ENCODE data around the gene CTXN3.

CTXN3 gene

DNA sequence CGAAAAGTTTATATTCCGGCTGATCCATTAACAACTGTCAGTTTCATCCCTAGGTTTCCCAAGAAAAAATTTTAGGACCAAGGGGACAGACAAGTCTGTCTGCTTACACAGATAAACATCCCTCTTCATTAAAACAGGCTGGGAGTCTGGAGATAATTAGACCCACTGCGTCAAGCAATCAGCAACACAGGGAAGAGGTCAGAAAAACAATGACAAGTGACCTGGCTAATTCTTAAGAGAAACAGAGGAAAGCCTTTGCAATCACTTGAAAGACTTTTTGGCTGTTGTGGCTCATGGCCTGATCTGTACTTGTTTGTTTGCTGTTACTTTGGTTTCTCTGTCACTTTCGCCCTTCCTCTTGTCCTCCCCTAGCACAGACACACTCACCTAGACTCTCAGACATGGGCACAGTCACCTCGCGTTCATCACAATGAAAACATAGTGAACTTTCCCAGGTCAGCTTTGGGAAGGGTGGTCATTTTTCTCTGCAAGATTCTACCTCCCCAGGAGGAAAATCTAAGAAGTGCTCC lies 51.4 kb downstream of the CTXN3 start:
- no peak for DNase-seq (ENCODE audit: low read depth)

DNA sequence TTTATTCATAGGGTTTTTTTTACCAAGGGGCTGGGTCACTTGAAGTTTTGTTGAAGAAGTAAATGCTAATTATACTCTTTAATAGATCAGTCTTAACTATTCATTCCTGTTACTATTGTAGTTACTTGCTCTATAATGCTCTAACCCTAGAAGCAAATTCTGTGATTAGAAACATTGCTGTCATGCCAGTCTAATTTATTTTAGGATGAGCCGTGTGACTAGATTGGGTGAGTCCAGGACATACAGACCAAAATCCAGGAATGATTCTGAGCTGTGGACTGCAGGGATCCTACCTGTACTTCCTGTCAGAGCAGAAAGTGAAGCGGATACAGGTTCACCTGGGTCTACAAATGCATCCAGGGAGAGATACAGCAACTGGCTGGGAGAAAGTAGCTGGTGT lies 53.6 kb downstream of the CTXN3 start:
- no peak for DNase-seq (ENCODE audit: low read depth)

DNA sequence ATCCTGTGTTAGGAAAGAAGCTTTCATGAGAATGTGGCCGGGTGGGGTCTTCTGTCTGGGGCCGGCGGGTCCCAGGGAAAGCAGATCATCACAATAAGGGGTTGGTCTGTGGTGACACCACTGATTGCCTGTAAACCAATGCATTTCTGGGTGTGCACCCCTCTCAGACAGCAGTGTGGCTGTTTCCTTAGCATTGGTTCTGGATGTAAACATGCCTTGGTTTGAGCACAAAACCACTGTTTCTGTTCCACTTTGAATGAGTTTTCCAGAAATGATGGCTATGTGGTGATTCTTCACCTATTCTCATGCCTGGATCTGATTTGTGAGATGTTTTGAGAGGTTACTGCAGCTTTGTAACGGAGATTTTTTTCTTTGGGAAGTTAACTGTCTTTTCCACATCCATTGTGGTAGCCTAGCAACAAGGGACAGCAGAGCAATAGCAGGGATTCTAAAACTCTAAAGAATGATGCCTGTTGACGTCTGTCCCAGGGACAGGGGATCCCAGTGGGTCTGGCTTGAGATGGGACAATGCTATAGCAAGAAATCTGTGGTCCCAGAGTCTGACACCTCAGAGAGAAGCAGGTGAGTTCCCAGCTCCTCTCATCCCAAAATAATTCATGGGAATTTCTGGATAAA lies 54.2 kb downstream of the CTXN3 start, which contains the start of gene CCDC192:
Gene CCDC192, plus strand, starts transcription at position 466 of the 636 bp plus-strand sequence. Its CDS starts 55 bp downstream, at position 521.
- DNase-seq (ENCODE audit: low read depth) = no peak

DNA sequence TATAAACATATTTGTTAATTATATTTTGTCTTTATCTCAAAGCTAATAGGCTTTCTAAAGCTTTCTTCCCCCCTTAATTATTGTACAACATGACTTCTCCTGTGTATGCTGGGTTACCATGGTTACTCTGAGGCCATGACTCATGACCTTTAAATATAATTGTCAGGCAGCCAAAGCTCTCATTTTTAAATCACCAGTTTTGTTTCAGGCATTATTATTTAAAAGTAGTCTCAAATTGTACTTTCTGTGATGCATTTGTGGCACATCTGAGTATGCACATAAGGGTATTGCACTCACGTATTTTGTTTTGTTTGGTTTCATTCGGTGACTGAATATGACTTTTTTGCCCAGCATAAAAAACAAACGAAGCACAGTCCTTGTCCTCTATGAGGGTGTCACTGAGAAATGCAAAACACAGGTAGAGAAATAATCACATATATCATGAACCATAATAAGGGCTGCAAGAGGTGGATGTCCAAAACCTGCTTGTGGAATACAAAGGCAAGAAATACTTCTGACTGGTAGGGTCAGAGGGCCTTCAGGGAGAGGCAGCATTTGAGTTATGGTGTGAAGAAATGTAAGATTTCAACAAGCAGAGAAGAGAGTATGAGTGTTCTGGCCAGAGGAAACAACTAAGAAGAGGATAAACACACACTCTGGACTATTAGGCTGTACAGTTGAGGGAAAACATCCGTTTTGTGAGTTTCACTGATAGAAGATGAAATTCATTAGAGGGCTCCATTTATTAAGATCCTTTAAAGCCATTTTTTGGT lies 56.4 kb downstream of the CTXN3 start:
- no peak for DNase-seq (ENCODE audit: low read depth)

DNA sequence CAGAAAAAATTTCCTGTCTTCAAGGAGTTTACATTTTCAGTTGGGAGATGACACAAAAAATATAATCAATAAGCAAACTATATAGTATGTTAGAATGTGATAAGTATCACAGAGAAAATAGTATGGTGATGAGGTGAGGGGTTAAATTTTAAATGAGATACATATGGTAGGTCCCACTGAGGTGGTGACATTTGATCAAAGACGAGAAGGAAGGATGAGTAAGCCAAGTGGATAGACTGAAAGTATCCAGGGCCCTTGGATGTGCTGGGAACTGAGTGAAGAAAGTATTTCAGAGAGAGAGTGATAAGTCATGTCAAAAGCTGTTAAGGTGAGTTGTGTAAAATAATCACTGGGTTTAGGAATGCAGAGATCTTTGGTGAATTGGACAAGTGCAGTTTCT lies 57.8 kb downstream of the CTXN3 start:
- DNase-seq (ENCODE audit: low read depth) = no peak

DNA sequence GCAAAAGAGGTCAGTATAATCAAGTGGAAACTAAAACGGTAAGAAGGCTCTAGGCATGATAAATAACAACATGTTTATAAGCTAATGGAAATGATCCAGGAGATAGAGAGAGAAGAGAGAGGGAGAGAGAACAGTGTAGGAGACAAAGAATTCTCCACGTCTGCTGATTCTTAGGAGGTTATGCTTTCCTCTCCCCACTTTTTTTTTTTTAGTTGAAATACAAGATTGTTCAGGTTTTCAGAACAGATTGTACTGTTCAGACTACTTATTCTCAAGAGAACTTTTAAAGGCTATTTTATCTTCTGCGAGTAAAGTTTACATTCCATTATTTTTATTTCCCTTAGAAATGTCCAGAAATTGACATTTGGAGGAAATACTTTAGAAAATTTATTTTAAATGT lies 58.3 kb downstream of the CTXN3 start:
- no peak for DNase-seq (ENCODE audit: low read depth)

All from stimulated activated CD8-positive, alpha-beta memory T cell treated with anti-CD3 and anti-CD28 coated beads, Interleukin-12 subunit alpha, Interleukin-12 subunit beta, amount 100 ng/mL, for 4 hours (primary cell).